Transverse colon (tissue), 4 donors: Measurements from ENCODE around the gene NATD1. TPM values are rescaled to one million over a fixed set of nuclear protein-coding genes. Genes with fewer than 3 reads are reported as not detected.

Experiments
- DNase-seq: peaks from one replicate; pipeline ENCODE4 v3.0.0-alpha.2; 2019
- H3K27ac ChIP-seq, 4 donors: fragments of 200-600 bp; sonication (generic); 2 replicates each; pipeline ENCODE4 v1.5.1; 2016 to 2018; ENCODE audit warnings: inconsistent platforms in 4 of 4
- H3K27me3 ChIP-seq: fragments of 200-600 bp; sonication (generic); 2 replicates; pipeline ENCODE4 v1.5.1; 2017; ENCODE audit warnings: inconsistent platforms
- H3K36me3 ChIP-seq, 4 donors: fragments of 200-600 bp; sonication (generic); 2 replicates each; pipeline ENCODE4 v1.5.1; 2017 to 2019; ENCODE audit warnings: inconsistent platforms in 4 of 4
- H3K4me1 ChIP-seq, 4 donors: fragments of 200-600 bp; sonication (generic); 2 replicates each; pipeline ENCODE4 v1.5.1; 2017 to 2020; ENCODE audit warnings: inconsistent platforms in 4 of 4
- H3K4me3 ChIP-seq, 4 donors: fragments of 200-600 bp; sonication (generic); 1 replicate in 1 of 4; 2 replicates in 3 of 4; pipeline versions ENCODE4 v1.5.1 to v1.6.1; 2017 to 2019; ENCODE audit warnings: inconsistent platforms in 4 of 4
- H3K9me3 ChIP-seq, 2 donors: fragments of 200-600 bp; sonication (generic); 2 replicates each; pipeline ENCODE4 v1.5.1; 2017 to 2019; ENCODE audit warnings: inconsistent platforms in 2 of 2
- EP300 ChIP-seq: sonication (generic); formaldehyde crosslinking; IDR thresholded peaks from one replicate; pipeline ENCODE4 v1.6.1; 2017; ENCODE audit warnings: antibody characterized with exemption, low read depth
- POLR2A ChIP-seq: fragments of 450-650 bp; IDR thresholded peaks from one replicate; pipeline ENCODE4 v1.6.1; 2016; ENCODE audit warnings: antibody characterized with exemption, mild to moderate bottlenecking, moderate library complexity
- POLR2AphosphoS5 ChIP-seq, 3 donors: sonication (generic); formaldehyde crosslinking; IDR thresholded peaks; one replicate each; pipeline ENCODE4 v1.6.1; 2016; ENCODE audit warnings: antibody characterized with exemption in 3 of 3
- WGBS, 2 donors: methylation state at CpG; one replicate each; pipeline ENCODE4 v1.1.5; 2018; ENCODE audit warnings: low coverage in 1 of 2; 5-methylcytosine and 5-hydroxymethylcytosine counted together
- in situ Hi-C, 4 donors: fragments of 200-750 bp; cut with MboI; loops; one replicate each; pipeline versions ENCODE4 v1.15.0 to v1.15.1; 2017; ENCODE audit warnings: low sequenced_read_pairs in 3 of 4, low pct_ligation_motif_present in 1 of 4, low pct_unique_long_range_greater_than_20kb in 1 of 4
- intact Hi-C: fragments of 100-400 bp; cut with DNase I; formaldehyde crosslinking; loops from one replicate; pipeline ENCODE4 v1.15.1; 2023; ENCODE audit warnings: low total_unique reads
- total RNA-seq, 4 donors: library from RNA; depleted of rRNA; stranded (reverse); fragments of >200 nt; gene quantifications; one replicate each; pipeline ENCODE4 v1.1.0, GENCODE V29; 2016
- TF ChIP-seq, protein P1 (sequence below), 5 experiments: fragments of 200-600 bp in 3 of 5; fragments of 450-650 bp in 2 of 5; sonication (generic) in 3 of 5; IDR thresholded peaks; 1 replicate in 2 of 5; 2 replicates in 3 of 5; pipeline ENCODE4 v1.5.1; 2016 to 2017; ENCODE audit warnings: antibody characterized with exemption in 5 of 5, inconsistent platforms in 3 of 5, mild to moderate bottlenecking in 2 of 5, moderate library complexity in 1 of 5

Gene NATD1
- total RNA-seq, 4 donors from 2014 or later: 1.4 to 7.9 (median 5.0) TPM

DNA sequence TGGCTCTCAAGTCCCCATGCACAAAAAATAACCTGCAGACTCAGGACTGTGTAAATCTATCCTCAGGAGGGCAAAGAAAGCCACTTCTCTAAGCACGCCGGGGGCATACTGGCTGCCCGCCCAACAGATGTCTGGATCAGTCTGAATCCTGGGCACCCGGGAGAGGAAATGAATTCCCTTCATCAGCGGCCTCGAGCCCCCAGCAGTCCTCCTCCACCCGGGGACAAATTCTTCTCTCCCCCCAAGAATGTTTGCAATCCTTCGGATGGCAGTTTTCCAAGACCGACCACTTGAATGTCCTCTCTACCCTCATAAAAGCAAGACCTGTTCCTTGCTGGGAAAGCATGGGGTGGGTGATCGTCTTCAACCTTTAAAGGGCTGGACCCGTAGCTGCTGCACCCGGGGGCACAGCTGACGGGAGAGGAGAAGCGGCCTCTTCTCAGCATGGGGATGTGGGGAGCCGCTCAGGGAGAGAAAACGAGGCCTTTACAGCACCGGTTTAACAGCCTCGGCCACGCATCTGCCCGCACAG is 21.9 kb upstream of the NATD1 start:
- peak overlapping the region; percentile 63 to 85 (median 81) for H3K27ac ChIP-seq
- WGBS, 2 donors: 15% methylated on average over 20 of the region's 20 CpGs; no CpG with 5 or more reads in 1 of the 2 donors
- no peak for DNase-seq
- H3K9me3 ChIP-seq: no peaks in the 10 kb centered on the region
- intact Hi-C loops: no loop called here
- peak overlapping the region; percentile 45 to 62 (median 59) for H3K4me3 ChIP-seq
- H3K27me3 ChIP-seq: no peaks in the 10 kb centered on the region
- H3K4me1 ChIP-seq: peaks cover 6 to 24% (median 14%) of the 10 kb centered on the region in 4 donors
- in situ Hi-C loops: loop anchor here in 2 of 4 donors (10.0 kb wide), 1 partner anchor 60 kb away; the partner anchor contains the start of gene TMEM11 (in 2 of the 2)
- H3K36me3 ChIP-seq: no peaks in the 10 kb centered on the region
- TF ChIP-seq, protein P1, sequence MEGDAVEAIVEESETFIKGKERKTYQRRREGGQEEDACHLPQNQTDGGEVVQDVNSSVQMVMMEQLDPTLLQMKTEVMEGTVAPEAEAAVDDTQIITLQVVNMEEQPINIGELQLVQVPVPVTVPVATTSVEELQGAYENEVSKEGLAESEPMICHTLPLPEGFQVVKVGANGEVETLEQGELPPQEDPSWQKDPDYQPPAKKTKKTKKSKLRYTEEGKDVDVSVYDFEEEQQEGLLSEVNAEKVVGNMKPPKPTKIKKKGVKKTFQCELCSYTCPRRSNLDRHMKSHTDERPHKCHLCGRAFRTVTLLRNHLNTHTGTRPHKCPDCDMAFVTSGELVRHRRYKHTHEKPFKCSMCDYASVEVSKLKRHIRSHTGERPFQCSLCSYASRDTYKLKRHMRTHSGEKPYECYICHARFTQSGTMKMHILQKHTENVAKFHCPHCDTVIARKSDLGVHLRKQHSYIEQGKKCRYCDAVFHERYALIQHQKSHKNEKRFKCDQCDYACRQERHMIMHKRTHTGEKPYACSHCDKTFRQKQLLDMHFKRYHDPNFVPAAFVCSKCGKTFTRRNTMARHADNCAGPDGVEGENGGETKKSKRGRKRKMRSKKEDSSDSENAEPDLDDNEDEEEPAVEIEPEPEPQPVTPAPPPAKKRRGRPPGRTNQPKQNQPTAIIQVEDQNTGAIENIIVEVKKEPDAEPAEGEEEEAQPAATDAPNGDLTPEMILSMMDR (IDR thresholded peaks at IDR 0.05): no peak
- TF ChIP-seq POLR2AphosphoS5 (IDR thresholded peaks at IDR 0.05) (no peak), EP300 (no peak), POLR2A (no peak)

GRCh38 chr17:21272881-21273792 is 19.9 kb upstream of the NATD1 start:
- Histone ChIP-seq H3K9me3 (no peaks in the 10 kb centered on the region), H3K27ac (no peak overlapping the region), H3K4me1 (peaks cover 6 to 14% (median 12%) of the 10 kb centered on the region in 4 donors), H3K27me3 (no peaks in the 10 kb centered on the region), H3K4me3 (no peak overlapping the region), H3K36me3 (no peaks in the 10 kb centered on the region)
- no peak for TF ChIP-seq POLR2A
- TF ChIP-seq EP300: no peak
- TF ChIP-seq, protein P1 (IDR thresholded peaks at IDR 0.05): no peak
- no peak for TF ChIP-seq POLR2AphosphoS5 (IDR thresholded peaks at IDR 0.05)
- WGBS, 2 donors: 67 to 79% methylated on average over 3 to 14 of the region's 14 CpGs
- peak; percentile 65 for DNase-seq
- intact Hi-C loops: no loop called here
- in situ Hi-C loops: loop anchor here in 3 of 4 donors (10.0 to 25.0 kb wide), 2 partner anchors 58 to 239 kb away; partner anchors contain the start of gene TMEM11 (in 2 of the 3)

DNA sequence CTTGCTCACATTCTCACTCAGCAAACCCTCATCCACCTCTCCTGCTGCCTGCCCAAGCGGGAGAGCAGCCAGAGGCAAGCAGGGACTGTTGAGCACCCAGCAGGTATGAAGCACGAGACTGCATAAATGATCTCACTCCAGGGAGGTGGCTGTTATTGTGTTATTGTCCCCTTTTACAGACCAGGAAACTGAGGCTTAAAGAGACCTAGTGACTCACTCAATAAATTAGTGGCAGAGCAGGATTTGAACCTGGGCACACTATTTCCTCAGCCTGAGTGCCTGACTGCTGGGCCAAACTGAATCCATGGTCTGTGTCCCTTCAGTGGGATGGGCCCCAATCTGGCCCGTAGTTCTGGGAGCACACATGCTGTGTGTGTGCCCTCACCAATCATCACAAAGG is 19.0 kb upstream of the NATD1 start:
- 88% methylated on average over 3 of the region's 3 CpGs; no CpG with 5 or more reads in 1 of the 2 donors for WGBS, 2 donors
- intact Hi-C loops: no loop called here
- Histone ChIP-seq H3K9me3 (no peaks in the 10 kb centered on the region), H3K4me3 (no peak overlapping the region), H3K4me1 (peaks cover 6 to 13% (median 12%) of the 10 kb centered on the region in 4 donors), H3K27me3 (no peaks in the 10 kb centered on the region), H3K27ac (no peak overlapping the region), H3K36me3 (no peaks in the 10 kb centered on the region)
- DNase-seq: no peak
- TF ChIP-seq POLR2A (no peak), EP300 (no peak), POLR2AphosphoS5 (IDR thresholded peaks at IDR 0.05) (no peak)
- TF ChIP-seq, protein P1 (IDR thresholded peaks at IDR 0.05): no peak
- in situ Hi-C loops: loop anchor here in 3 of 4 donors (10.0 to 25.0 kb wide), 2 partner anchors 57 to 240 kb away; partner anchors contain the start of gene TMEM11 (in 2 of the 3)
